WI38 (cell line): ENCODE measurements around the gene FBXO24.

Source experiments
- H3K4me3 ChIP-seq: 2 replicates; pipeline ENCODE4 v1.5.1; 2011; ENCODE audit warnings: low read depth, mild to moderate bottlenecking, control low read depth, low read length
- TF ChIP-seq, protein P1 (sequence below): IDR thresholded peaks from 2 replicates; pipeline ENCODE4 v1.5.1; 2012; ENCODE audit warnings: low read depth, mild to moderate bottlenecking, control low read depth, low read length

Gene FBXO24

GRCh38 chr7:100604028-100604975 is 18.2 kb downstream of the FBXO24 start:
- H3K4me3 ChIP-seq: peak overlapping the region; percentile 82
- TF ChIP-seq, protein P1, sequence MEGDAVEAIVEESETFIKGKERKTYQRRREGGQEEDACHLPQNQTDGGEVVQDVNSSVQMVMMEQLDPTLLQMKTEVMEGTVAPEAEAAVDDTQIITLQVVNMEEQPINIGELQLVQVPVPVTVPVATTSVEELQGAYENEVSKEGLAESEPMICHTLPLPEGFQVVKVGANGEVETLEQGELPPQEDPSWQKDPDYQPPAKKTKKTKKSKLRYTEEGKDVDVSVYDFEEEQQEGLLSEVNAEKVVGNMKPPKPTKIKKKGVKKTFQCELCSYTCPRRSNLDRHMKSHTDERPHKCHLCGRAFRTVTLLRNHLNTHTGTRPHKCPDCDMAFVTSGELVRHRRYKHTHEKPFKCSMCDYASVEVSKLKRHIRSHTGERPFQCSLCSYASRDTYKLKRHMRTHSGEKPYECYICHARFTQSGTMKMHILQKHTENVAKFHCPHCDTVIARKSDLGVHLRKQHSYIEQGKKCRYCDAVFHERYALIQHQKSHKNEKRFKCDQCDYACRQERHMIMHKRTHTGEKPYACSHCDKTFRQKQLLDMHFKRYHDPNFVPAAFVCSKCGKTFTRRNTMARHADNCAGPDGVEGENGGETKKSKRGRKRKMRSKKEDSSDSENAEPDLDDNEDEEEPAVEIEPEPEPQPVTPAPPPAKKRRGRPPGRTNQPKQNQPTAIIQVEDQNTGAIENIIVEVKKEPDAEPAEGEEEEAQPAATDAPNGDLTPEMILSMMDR: peak; percentile 49

- TF ChIP-seq, protein P1: no peak
- peak overlapping the region; percentile 55 for H3K4me3 ChIP-seq
These were observed 19.1 kb downstream of the FBXO24 start for GRCh38 chr7:100604976-100605911.

GRCh38 chr7:100606313-100606712 is 20.2 kb downstream of the FBXO24 start:
- TF ChIP-seq, protein P1: no peak
- no peak overlapping the region for H3K4me3 ChIP-seq

DNA sequence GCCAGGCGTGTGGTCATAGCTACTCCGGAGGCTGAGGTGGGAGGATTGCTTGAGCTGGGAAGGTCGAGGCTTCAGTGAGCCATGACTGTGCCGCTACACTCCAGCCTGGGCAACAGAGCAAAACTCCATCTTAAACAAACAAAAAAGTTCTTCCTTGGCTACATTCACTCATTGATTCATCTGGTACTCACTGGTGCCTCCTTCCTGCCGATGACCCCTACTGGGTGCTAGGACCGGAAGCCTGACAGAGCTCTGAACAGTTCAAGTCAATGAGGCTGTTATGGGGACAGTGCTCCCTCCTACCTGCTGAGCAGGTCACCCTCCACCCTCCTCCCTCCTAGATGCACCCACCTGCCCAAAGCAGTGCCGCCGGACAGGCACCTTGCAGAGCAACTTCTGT is 21.0 kb downstream of the FBXO24 start:
- TF ChIP-seq, protein P1: no peak
- H3K4me3 ChIP-seq: no peak overlapping the region

- no peak overlapping the region for H3K4me3 ChIP-seq
- TF ChIP-seq, protein P1: no peak
These were observed 23.8 kb downstream of the FBXO24 start for GRCh38 chr7:100609958-100610357.

DNA sequence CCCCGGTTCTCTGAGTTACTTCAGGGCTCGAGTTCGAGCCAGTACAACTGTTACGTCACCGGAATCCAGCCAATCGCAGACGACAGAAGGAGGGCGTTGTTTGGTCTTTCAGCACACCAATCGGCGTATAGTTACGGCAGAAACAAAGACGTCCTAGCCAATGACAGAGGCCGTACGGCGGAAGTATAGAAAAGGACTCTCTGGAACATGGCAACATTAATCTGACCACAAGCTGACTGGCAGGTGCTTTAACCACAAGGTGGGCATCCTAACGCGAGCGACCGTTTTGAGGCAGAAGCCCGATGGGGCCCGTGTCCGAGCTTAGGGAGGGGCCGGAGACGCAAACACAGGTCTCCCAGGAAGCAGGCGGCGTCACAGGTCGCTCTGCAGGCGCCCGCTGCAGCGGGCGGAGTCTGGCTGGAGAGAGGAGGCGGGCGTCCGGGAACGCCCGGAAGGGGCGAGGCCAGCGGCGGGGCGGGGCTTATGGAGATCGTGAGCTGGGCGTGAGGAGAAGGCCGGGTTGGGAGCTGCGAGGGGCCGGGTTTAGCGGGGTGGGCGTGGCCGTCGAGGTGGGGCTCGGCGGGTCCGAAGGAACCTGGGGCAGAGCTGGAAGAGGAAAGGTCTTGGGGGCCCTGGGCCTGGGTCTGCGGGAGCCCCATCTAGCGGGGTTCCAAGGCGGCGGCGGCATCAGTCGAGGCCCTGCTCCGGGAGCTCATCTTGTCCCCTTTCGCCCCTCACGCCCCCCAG is 26.0 kb downstream of the FBXO24 start, which contains the start of gene MOSPD3:
MOSPD3 (plus strand) TSS at position 558 of the 747 bp plus-strand sequence. CDS start 252 bp downstream, outside the sequence.
- TF ChIP-seq, protein P1: no peak
- peak within 1 kb of the TSS; percentile 86 for H3K4me3 ChIP-seq
